MCF 10A (cell line): ENCODE data around the gene RASSF8. TPM values are rescaled to one million over a fixed set of nuclear protein-coding genes. Genes with fewer than 3 reads are reported as not detected.
A peak's percentile ranks its signal among the peaks of the same experiment; 100 is the strongest.

Source experiments
- BruUV-seq: library from RNA; stranded (reverse); fragments of 400-500 nt; replicated peaks from 2 replicates; lab custom pipeline; 2021; lab: Mats Ljungman, UMichigan
- CTCF ChIA-PET: fragments of 300-600 bp; sonication (Branson Sonifier 250); formaldehyde crosslinking; extraction: SDS; loops from one replicate; lab custom pipeline; 2021; ENCODE audit warnings: antibody characterized with exemption, inconsistent platforms; lab: Yijun Ruan, JAX
- POLR2A ChIA-PET: fragments of 300-600, 350-650 bp; sonication (Branson Sonifier 250); formaldehyde crosslinking; extraction: SDS; loops from one replicate; lab custom pipeline; 2020; ENCODE audit warnings: antibody characterized with exemption, inconsistent platforms; lab: Yijun Ruan, JAX
- DNase-seq: peaks from one replicate; pipeline ENCODE4 v3.0.0-alpha.2; 2018; ENCODE audit not compliant: unreplicated experiment
- H3K27ac Mint-ChIP-seq: one replicate; pipeline ENCODE4 v1.8.0; 2022; ENCODE audit warnings: mild to moderate bottlenecking, low read depth, mixed read lengths; ENCODE audit not compliant: unreplicated experiment
- H3K27me3 Mint-ChIP-seq: one replicate; pipeline ENCODE4 v1.8.0; 2022; ENCODE audit warnings: mixed read lengths; ENCODE audit not compliant: insufficient read depth, unreplicated experiment
- H3K36me3 Mint-ChIP-seq: one replicate; pipeline ENCODE4 v1.8.0; 2022; ENCODE audit warnings: mild to moderate bottlenecking, moderate library complexity, mixed read lengths; ENCODE audit not compliant: insufficient read depth, unreplicated experiment
- H3K4me1 Mint-ChIP-seq: one replicate; pipeline ENCODE4 v1.8.0; 2022; ENCODE audit warnings: mixed read lengths; ENCODE audit not compliant: insufficient read depth, unreplicated experiment
- H3K4me3 Mint-ChIP-seq: one replicate; pipeline ENCODE4 v1.8.0; 2022; ENCODE audit warnings: mild to moderate bottlenecking, moderate library complexity, mixed read lengths; ENCODE audit not compliant: unreplicated experiment
- H3K9me3 Mint-ChIP-seq: one replicate; pipeline ENCODE4 v1.8.0; 2022; ENCODE audit warnings: mixed read lengths; ENCODE audit not compliant: unreplicated experiment
- intact Hi-C: fragments of 100-400 bp; cut with micrococcal nuclease; formaldehyde crosslinking; loops from 2 replicates; pipeline ENCODE4 v1.14.1; 2022
- total RNA-seq: library from RNA; stranded (reverse); gene quantifications from 2 replicates; pipeline ENCODE4 v1.2.3, GENCODE V29; 2022
- TF ChIP-seq, protein P1 (sequence below): fragments of 200-600 bp; IDR thresholded peaks from one replicate; pipeline ENCODE4 v1.8.0; 2022; ENCODE audit warnings: antibody characterized with exemption, mild to moderate bottlenecking; ENCODE audit not compliant: unreplicated experiment

The RASSF8 gene
- total RNA-seq, 1 experiment from 2014 or later: 52.9 TPM

DNA sequence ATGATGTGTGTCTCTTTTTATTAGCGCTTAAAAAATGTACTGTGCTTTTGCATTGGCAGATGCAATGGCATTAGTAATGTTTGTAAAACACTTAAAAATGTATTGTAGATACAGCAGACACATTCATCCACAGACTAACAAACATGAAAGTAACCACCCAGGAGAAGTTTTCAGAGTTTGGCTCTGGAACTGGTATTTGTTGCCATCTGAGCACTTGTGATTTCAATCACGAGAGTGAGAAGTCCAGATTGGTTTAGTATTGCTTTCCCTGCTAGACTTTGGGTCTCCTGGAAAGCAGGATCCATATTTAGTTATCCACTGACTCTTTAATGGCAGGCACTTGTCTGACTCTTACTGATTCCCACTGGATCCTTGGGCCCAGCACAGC is 13.2 kb downstream of the RASSF8 start:
- DNase-seq: no peak
- POLR2A ChIA-PET: interaction anchor here (3.1 kb wide), 1 partner anchor 13 kb away, joined by 16 read pairs; the partner anchor contains the start of gene RASSF8
- H3K27me3 Mint-ChIP-seq: no peaks in the 10 kb centered on the region
- peak overlapping the region; percentile 42 for H3K27ac Mint-ChIP-seq
- CTCF ChIA-PET: interaction anchor here (0.6 to 1.0 kb wide), 3 partner anchors 12 to 740 kb away, joined by 3 to 6 read pairs (median 4); no protein-coding TSS in a partner anchor
- TF ChIP-seq, protein P1, sequence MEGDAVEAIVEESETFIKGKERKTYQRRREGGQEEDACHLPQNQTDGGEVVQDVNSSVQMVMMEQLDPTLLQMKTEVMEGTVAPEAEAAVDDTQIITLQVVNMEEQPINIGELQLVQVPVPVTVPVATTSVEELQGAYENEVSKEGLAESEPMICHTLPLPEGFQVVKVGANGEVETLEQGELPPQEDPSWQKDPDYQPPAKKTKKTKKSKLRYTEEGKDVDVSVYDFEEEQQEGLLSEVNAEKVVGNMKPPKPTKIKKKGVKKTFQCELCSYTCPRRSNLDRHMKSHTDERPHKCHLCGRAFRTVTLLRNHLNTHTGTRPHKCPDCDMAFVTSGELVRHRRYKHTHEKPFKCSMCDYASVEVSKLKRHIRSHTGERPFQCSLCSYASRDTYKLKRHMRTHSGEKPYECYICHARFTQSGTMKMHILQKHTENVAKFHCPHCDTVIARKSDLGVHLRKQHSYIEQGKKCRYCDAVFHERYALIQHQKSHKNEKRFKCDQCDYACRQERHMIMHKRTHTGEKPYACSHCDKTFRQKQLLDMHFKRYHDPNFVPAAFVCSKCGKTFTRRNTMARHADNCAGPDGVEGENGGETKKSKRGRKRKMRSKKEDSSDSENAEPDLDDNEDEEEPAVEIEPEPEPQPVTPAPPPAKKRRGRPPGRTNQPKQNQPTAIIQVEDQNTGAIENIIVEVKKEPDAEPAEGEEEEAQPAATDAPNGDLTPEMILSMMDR: no peak
- no peaks in the 10 kb centered on the region for H3K36me3 Mint-ChIP-seq
- intact Hi-C loops: loop anchor here (5.0 kb wide), 1 partner anchor 681 kb away; no protein-coding TSS in a partner anchor
- H3K4me1 Mint-ChIP-seq: peaks cover 65% of the 10 kb centered on the region
- BruUV-seq: no TSS peak
- H3K9me3 Mint-ChIP-seq: no peaks in the 10 kb centered on the region
- H3K4me3 Mint-ChIP-seq: no peak overlapping the region

DNA sequence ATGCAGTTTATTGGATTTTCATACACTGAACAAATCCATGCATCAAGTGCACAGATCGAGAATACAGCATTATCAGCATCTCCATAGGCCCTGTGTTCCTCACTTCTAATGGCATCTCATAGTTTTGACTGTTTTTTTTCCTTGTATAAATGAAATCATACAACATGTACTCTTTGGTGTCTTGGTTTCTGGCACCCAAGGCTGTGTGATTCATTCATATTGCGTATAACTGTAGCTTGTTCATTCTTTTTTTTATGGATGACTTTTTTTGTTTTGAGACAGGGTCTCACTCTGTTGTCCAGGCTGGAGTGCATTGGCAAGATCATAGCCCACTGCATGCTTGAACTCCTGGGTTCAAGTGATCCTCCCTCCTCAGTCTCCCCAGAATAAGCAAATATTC is 14.3 kb downstream of the RASSF8 start:
- DNase-seq: peak; percentile 63
- CTCF ChIA-PET: interaction anchor here (0.7 to 1.0 kb wide), 2 partner anchors 13 to 413 kb away, joined by 3 to 6 read pairs; no protein-coding TSS in a partner anchor

DNA sequence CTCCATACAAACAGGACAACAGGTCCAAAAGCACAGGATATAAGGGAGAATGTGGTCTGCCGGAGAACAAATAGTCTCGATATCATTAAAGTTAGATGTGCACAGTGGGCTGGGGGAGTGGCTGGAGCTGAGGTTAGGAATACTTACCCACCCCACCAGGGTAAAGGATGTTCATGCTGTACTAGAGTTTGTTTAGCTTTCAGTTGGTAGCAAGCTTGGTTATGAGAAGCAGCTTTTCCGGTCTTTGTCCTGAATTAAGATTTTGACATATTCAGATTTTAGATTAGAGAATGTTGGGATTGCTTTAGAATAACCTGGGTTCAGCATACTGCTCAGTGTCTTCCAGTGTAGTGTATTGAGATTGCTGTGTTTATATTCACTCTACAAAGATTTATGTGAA is 16.7 kb downstream of the RASSF8 start:
- no peak overlapping the region for H3K27ac Mint-ChIP-seq
- CTCF ChIA-PET: interaction anchor here (0.7 to 0.9 kb wide), 3 partner anchors 12 to 415 kb away, joined by 3 to 4 read pairs (median 3); no protein-coding TSS in a partner anchor
- no TSS peak for BruUV-seq

More for the DNA sequence above, 14.3 kb downstream of the RASSF8 start:
- POLR2A ChIA-PET: interaction anchor here (0.7 to 3.1 kb wide), 2 partner anchors 14 to 915 kb away, joined by 4 to 16 read pairs; partner anchors contain the start of gene RASSF8
- TF ChIP-seq, protein P1: no peak
- no peaks in the 10 kb centered on the region for H3K27me3 Mint-ChIP-seq
- intact Hi-C loops: loop anchor here (5.0 kb wide), 1 partner anchor 680 kb away; no protein-coding TSS in a partner anchor
- H3K9me3 Mint-ChIP-seq: no peaks in the 10 kb centered on the region
- peaks cover 65% of the 10 kb centered on the region for H3K4me1 Mint-ChIP-seq
- H3K36me3 Mint-ChIP-seq: no peaks in the 10 kb centered on the region
- peak overlapping the region; percentile 69 for H3K27ac Mint-ChIP-seq
- no TSS peak for BruUV-seq
- H3K4me3 Mint-ChIP-seq: no peak overlapping the region

DNA sequence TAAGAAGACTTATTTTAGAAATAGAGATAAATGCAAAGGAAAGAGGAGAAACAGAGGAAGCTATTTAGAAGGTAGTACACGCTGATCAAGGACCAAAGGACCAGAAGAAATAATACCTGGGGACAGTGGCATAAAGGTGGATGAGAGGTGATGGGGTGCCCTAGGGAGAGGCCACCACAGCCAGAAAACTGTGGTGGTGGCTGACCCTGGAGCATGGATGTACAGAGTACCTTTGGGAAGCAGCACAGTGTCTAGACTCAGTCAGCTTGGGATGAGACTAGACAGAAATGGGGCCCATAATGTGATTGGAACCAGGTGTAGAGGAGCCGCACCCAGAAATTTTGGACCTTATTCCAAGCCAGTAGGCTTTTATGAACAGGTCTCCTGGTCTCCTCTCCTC is 17.2 kb downstream of the RASSF8 start:
- CTCF ChIA-PET: interaction anchor here (0.7 to 0.9 kb wide), 3 partner anchors 13 to 414 kb away, joined by 3 to 4 read pairs (median 3); no protein-coding TSS in a partner anchor
- Mint-ChIP-seq H3K4me1 (peaks cover 59% of the 10 kb centered on the region), H3K27ac (no peak overlapping the region)

More for the DNA sequence above, 16.7 kb downstream of the RASSF8 start:
- POLR2A ChIA-PET: interaction anchor here (0.9 to 1.5 kb wide), 2 partner anchors 12 kb away, joined by 3 to 5 read pairs; no protein-coding TSS in a partner anchor
- TF ChIP-seq, protein P1: no peak
- H3K4me3 Mint-ChIP-seq: no peak overlapping the region
- H3K27me3 Mint-ChIP-seq: no peaks in the 10 kb centered on the region
- no peaks in the 10 kb centered on the region for H3K9me3 Mint-ChIP-seq
- DNase-seq: no peak
- intact Hi-C loops: no loop called here
- peaks cover 63% of the 10 kb centered on the region for H3K4me1 Mint-ChIP-seq
- no peaks in the 10 kb centered on the region for H3K36me3 Mint-ChIP-seq

More for the DNA sequence above, 17.2 kb downstream of the RASSF8 start:
- Mint-ChIP-seq H3K36me3 (no peaks in the 10 kb centered on the region), H3K27me3 (no peaks in the 10 kb centered on the region), H3K9me3 (no peaks in the 10 kb centered on the region), H3K4me3 (no peak overlapping the region)
- TF ChIP-seq, protein P1: no peak
- intact Hi-C loops: no loop called here
- no peak for DNase-seq
- POLR2A ChIA-PET: interaction anchor here (0.9 kb wide), 1 partner anchor 13 kb away, joined by 3 read pairs; no protein-coding TSS in a partner anchor
- no TSS peak for BruUV-seq
